NT2/D1 (cell line): Measurements from ENCODE around the gene SRSF7.
"Not testable (repeated sequence)": the region's sequence is repeated elsewhere in the genome, so short reads cannot be mapped to it uniquely, and the experiment has no call there.

ENCODE experiments used
- DNase-seq: peaks from one replicate; pipeline ENCODE4 v3.0.0-alpha.2; 2011; ENCODE audit warnings: low read depth, low spot score
- H3K27me3 ChIP-seq: 2 replicates; pipeline ENCODE4 v1.6.0; 2011; ENCODE audit warnings: mild to moderate bottlenecking; ENCODE audit not compliant: insufficient read length, insufficient read depth
- H3K36me3 ChIP-seq: 2 replicates; pipeline ENCODE4 v1.6.1; 2011; ENCODE audit warnings: mild to moderate bottlenecking, low read length, mixed read lengths; ENCODE audit not compliant: insufficient read depth, insufficient read length
- H3K4me1 ChIP-seq: 2 replicates; pipeline ENCODE4 v1.5.1; 2011; ENCODE audit not compliant: insufficient read depth, insufficient read length
- H3K4me3 ChIP-seq: 2 replicates; pipeline ENCODE4 v1.5.1; 2011; ENCODE audit warnings: low read depth; ENCODE audit not compliant: insufficient read length
- H3K9ac ChIP-seq: 2 replicates; pipeline ENCODE4 v1.6.0; 2011; ENCODE audit warnings: low read depth; ENCODE audit not compliant: insufficient read length
- H3K9me3 ChIP-seq: 2 replicates; pipeline ENCODE4 v1.5.1; 2011; ENCODE audit warnings: mild to moderate bottlenecking, low read length; ENCODE audit not compliant: insufficient read depth
- SUZ12 ChIP-seq: IDR thresholded peaks from 2 replicates; pipeline ENCODE4 v1.6.1; 2011; ENCODE audit not compliant: insufficient read length, insufficient read depth; ENCODE audit errors: extremely low read depth
- YY1 ChIP-seq: IDR thresholded peaks from 2 replicates; pipeline ENCODE4 v1.6.1; 2011; ENCODE audit not compliant: insufficient read length, insufficient read depth
- ZNF274 ChIP-seq: IDR thresholded peaks from 2 replicates; pipeline ENCODE4 v1.6.1; 2011; ENCODE audit warnings: mild to moderate bottlenecking, low read depth, low read length

SRSF7 gene

GRCh38 chr2:38706846-38707345, 44.3 kb downstream of the SRSF7 start:
- TF ChIP-seq SUZ12 (no peak), YY1 (no peak), ZNF274 (no peak)
- H3K36me3 ChIP-seq, result no peaks in the 10 kb centered on the region
- no peaks in the 10 kb centered on the region for H3K27me3 ChIP-seq
- no peaks in the 10 kb centered on the region for H3K9me3 ChIP-seq
- no peak for DNase-seq
- no peak overlapping the region for H3K9ac ChIP-seq
- no peak overlapping the region for H3K4me3 ChIP-seq
- no peaks in the 10 kb centered on the region for H3K4me1 ChIP-seq

DNA sequence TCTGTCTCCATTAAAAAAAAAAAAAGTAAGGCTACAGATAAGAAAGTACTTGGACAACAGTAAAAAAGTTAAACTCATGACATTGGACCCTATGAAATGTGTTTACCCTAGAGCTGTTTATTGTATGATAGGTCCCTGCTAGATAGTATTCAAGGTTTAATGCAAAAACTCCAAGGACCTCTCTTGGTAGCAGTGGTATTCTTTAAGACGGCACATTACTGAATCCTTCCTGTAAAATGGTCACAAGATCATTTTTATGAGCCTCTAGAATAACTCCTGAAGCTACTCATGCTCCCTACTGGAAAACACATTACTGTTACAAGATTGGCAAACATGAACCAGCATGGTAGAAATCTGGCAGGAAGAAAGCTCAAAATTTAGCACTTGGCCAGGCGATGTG, 46.5 kb downstream of the SRSF7 start:
- Histone ChIP-seq H3K9me3 (no peaks in the 10 kb centered on the region), H3K9ac (no peak overlapping the region), H3K4me1 (no peaks in the 10 kb centered on the region), H3K27me3 (no peaks in the 10 kb centered on the region), H3K36me3 (no peaks in the 10 kb centered on the region), H3K4me3 (no peak overlapping the region)
- no peak for DNase-seq
- no peak for TF ChIP-seq SUZ12
- no peak for TF ChIP-seq YY1
- TF ChIP-seq ZNF274, result no peak

- H3K36me3 ChIP-seq, DNase-seq, H3K9me3 ChIP-seq, H3K4me1 ChIP-seq, H3K4me3 ChIP-seq, H3K27me3 ChIP-seq, H3K9ac ChIP-seq: not testable (repeated sequence)
These were observed 47.8 kb downstream of the SRSF7 start for GRCh38 chr2:38703336-38703735.

DNA sequence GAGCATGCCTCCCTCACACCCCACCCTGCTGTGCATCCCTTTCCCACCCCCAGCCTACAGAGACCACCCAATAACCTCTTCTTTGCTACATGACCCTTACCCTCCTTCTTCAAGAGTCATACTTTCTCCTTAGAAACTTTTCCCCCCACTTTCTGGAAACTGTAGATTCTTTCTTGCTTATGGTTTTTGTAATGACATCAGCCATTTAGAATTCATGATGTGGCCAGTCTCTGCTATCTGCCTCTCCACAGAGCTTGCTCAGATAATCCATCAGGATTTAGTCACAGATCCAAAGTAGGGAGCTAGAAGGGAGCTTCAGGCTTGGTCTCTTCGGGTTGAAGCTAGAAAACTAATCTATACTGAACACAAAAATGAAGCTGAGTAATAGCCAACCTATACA, 48.7 kb downstream of the SRSF7 start:
- no peak for DNase-seq
- no peaks in the 10 kb centered on the region for H3K9me3 ChIP-seq
- no peak overlapping the region for H3K9ac ChIP-seq
- no peaks in the 10 kb centered on the region for H3K27me3 ChIP-seq
- H3K4me3 ChIP-seq, result no peak overlapping the region
- TF ChIP-seq YY1 (no peak), ZNF274 (no peak), SUZ12 (no peak)
- H3K4me1 ChIP-seq, result no peaks in the 10 kb centered on the region
- no peaks in the 10 kb centered on the region for H3K36me3 ChIP-seq

DNA sequence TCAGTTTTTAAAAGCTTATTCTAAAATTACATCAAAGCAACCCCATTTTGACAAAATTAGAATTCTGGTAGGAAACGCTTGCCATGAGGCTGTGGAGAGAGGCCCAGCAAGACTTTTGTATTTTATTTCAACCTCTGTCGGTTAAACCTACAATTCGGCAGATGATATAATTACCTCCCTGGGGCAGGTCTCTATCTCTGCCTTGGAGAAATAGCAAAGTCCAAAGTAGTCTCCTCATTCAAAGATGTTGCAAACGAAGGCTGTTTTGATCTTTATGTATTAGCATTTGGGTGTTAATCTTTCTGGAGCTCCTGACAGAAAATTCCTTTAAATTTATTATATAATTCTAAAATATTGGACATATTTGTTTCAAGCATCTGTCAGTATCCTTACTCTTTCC, 49.6 kb downstream of the SRSF7 start:
- no peaks in the 10 kb centered on the region for H3K27me3 ChIP-seq
- H3K4me1 ChIP-seq, result no peaks in the 10 kb centered on the region
- no peak overlapping the region for H3K9ac ChIP-seq
- TF ChIP-seq SUZ12 (no peak), ZNF274 (no peak), YY1 (no peak)
- no peak overlapping the region for H3K4me3 ChIP-seq
- DNase-seq, result no peak
- H3K9me3 ChIP-seq, result no peaks in the 10 kb centered on the region
- H3K36me3 ChIP-seq, result no peaks in the 10 kb centered on the region

DNA sequence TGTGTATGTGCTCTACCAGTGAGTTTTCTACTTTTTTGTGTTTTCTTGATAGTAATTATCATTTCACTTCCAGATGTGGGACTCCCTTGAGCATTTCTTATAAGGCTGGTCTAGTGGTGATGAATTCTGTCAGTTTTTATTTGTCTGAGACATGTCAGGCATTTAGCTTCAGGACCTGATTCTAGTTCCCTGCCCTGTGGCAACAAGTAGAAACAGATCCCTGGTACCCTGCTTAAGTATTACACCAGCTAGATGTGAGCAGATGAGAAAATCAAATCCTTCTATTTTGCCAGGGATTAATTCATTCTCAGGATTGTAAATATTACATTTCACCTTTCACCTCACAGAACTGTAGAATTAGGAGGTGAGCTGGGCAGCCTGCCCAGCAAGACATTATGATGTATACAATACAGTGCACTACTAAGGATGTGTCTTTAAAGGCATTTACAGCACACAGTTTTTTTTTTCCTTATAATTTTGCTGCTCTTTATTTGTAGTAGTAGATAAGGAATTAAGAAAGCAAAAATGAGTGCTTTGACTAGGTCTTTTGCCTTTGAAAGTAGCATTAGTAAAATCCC, 50.2 kb downstream of the SRSF7 start:
- Histone ChIP-seq H3K27me3 (no peaks in the 10 kb centered on the region), H3K4me1 (no peaks in the 10 kb centered on the region), H3K9ac (no peak overlapping the region), H3K4me3 (no peak overlapping the region), H3K9me3 (no peaks in the 10 kb centered on the region), H3K36me3 (no peaks in the 10 kb centered on the region)
- no peak for DNase-seq
- TF ChIP-seq ZNF274, result no peak
- TF ChIP-seq YY1, result no peak
- no peak for TF ChIP-seq SUZ12

- H3K27me3 ChIP-seq, result no peaks in the 10 kb centered on the region
- no peaks in the 10 kb centered on the region for H3K4me1 ChIP-seq
- no peaks in the 10 kb centered on the region for H3K36me3 ChIP-seq
- no peak for DNase-seq
- TF ChIP-seq YY1, result no peak
- TF ChIP-seq SUZ12, result no peak
- no peak for TF ChIP-seq ZNF274
- H3K9me3 ChIP-seq, result no peaks in the 10 kb centered on the region
- no peak overlapping the region for H3K9ac ChIP-seq
- H3K4me3 ChIP-seq, result no peak overlapping the region
These were observed 50.9 kb downstream of the SRSF7 start for GRCh38 chr2:38700113-38700785.
